Stimulated activated CD4-positive, alpha-beta T cell treated with anti-CD3 and anti-CD28 coated beads, Interleukin-15, amount 100 ng/mL, for 24 hours (primary cell): Measurements from ENCODE around the gene ARSB.

ENCODE experiments used
- DNase-seq: peaks from one replicate; pipeline ENCODE4 v3.0.0-alpha.2; 2020

The ARSB gene

GRCh38 chr5:78985116-78985724, at the start of gene ARSB:
ARSB (minus strand) TSS chr5:78985310; CDS start chr5:78985248, 62 bp downstream.
- DNase-seq: peak; percentile 75

- no peak for DNase-seq
Observed at GRCh38 chr5:79032782-79033181, 47.7 kb upstream of the ARSB start.

- DNase-seq: no peak
Observed at GRCh38 chr5:79032031-79032695, 47.1 kb upstream of the ARSB start.

DNA sequence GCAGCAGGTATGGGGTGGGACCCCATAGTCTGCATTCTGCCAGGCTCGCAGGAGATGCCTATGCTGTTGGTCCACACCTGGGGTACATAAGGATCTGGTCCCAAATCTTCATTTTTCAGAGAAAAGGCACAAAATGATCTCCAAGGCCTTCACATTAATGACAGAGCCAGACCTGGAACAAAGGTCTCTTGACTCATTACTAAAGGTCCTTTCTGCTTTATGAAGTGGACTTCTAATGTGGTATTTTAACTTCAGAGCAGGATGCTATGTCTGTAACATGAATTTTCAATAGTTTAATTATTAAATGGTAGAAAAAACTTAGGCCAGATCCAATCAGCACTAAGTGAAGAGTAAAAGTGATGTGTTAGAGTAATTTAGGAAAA, 46.4 kb upstream of the ARSB start:
- DNase-seq: no peak

- DNase-seq: no peak
Observed at GRCh38 chr5:79030663-79031484, 45.8 kb upstream of the ARSB start.

DNA sequence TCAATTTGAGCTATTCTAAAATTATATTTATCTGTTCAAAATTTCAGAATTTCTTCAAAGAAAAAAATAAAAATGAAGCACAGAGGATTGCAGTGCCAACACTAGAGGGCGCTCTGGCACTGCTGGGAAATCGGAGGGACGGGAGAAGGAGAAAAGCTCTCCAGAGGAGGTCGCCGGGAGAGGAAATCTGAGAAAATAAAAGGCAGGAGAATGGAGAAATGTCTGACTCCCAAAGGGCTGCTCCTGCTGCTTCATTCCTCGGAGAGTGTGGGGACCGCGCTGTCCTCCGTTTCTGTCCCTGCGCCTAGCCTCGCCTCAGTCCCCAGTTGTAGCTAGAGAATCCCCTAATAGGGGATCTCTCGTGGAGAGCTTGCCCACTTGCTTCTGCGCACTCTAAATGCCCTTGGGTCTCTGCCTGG, 40.0 kb upstream of the ARSB start:
- DNase-seq: peak; percentile 70

- DNase-seq: no peak
Observed at GRCh38 chr5:79023947-79024346, 38.8 kb upstream of the ARSB start.

GRCh38 chr5:79023348-79023747, 38.2 kb upstream of the ARSB start:
- DNase-seq: no peak

- no peak for DNase-seq
Observed at GRCh38 chr5:79022771-79023170, 37.7 kb upstream of the ARSB start.

- DNase-seq: no peak
Observed at GRCh38 chr5:79021753-79022152, 36.6 kb upstream of the ARSB start.

- peak; percentile 58 for DNase-seq
Observed at GRCh38 chr5:79020861-79021561, 35.9 kb upstream of the ARSB start.

DNA sequence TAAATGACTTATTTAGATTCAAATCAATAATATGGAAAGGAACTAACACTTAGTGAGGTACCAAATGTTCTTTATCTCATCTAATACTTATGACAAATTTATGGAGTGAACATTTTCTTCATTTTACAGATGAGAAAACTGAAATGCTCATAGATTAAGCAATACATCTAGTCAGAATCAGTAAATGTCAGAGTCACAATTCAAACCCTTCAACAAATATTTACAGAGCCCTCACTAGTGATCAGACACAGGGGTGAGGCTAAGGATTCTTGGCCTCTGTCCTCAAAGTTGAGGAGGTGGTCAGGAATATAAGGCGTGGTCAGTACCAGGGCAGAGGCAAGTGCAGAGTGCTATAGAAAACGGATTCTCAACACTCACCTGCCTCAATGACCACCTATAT, 29.5 kb upstream of the ARSB start:
- DNase-seq: no peak

DNA sequence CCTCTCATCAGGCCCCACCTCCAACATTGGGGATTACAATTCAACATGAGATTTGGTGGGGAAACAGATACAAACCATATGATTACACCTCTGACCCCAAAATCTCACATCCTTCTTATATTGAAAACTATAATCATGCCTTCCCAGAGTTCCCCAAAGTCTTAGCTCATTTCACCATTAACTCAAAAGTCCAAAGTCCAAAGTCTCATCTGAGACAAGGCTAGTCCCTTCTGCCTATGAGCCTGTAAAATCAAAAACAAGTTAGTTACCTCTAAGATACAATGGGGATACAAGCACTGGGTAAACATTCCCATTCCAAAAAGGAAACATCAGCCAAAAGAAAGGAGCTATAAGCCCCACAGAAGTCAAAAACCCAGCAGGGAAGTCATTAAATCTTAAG, 26.8 kb upstream of the ARSB start:
- no peak for DNase-seq

DNA sequence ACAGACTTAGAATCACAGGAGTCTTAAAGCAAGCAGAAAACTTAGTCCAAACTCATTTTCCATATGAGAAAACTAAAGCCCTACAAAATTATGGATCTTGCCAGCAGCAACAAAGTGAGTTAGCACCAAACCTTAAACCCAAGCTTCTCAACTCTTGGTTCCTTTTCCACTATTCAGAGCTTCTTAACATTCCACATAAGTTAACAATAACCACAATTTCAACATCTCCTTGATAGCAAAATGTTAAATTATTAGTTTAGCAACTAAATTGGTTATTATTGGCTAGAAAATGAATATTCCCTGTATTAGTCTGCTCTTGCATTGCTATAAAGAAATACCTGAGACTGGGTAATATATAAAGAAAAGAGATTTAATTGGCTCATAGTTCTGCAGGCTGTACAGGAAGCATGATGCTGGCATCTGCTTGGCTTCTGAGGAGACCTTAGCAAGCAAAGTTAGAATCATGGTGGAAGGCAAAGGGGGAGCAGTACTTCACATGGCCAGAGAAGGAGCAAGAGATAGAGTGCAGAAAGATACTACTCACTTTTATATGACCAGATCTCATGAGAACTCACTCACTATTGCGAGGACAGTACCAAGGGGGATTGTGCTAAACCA, 26.2 kb upstream of the ARSB start:
- DNase-seq: no peak

DNA sequence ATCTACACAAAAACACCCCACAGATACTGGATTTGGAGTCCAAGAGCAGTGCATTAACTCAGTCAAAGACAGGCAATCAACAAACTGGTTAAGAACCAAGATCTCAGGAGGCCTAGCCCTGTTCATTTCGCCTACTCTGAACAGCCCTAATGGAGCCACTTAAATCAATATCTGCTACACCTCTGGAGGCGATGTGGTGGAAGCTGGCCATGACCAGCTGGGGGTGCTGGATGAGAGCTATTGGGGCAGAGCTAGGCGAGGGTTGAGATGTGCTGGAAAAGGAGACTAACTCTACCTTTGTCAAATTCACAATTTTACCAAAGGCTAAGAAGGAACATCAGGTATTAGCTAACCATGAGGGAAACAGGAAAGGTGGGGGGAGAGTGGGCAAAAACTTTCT, 23.3 kb upstream of the ARSB start:
- no peak for DNase-seq

- DNase-seq: no peak
Observed at GRCh38 chr5:79007872-79008271, 22.8 kb upstream of the ARSB start.

GRCh38 chr5:79005936-79006631, 21.0 kb upstream of the ARSB start:
- no peak for DNase-seq

DNA sequence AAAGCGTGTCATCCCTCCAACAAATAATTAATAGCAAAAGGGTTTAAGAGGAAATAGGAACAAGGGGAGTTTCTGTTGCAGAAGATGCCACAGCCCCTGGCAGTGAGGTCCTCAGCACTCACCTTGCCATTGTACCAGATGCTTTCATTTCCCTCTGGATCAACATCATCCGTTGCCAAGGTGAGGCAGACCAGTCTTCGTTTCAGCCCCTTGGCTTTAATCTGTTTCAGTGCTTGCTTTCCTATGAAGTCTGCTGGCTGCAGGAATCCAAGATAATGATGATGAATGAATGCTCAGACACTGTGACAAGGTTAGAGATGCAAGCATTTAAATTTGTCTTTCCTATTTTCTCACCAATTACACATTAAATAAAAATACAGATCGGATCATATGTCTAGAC, 20.0 kb upstream of the ARSB start:
- no peak for DNase-seq

- no peak for DNase-seq
Observed at GRCh38 chr5:79002374-79002773, 17.3 kb upstream of the ARSB start.

DNA sequence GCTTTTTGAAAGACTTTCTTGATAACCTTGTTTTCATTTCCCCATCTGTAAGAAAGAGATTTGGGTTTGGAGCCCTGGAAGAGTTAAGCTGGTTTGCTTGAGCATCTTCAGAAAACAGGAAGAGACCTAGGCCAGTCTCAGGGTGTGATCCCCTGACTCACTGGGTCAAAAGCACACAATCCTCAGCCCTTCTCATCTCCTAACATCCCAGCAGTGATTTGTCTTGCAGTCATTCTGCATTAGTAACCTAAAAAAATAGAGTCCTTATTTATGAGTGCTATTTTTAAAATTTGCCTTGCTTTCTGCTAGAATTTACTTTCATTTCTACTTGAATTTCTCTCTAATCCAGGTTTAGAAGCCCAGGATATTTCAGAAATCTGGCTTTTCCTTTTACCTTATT, 16.4 kb upstream of the ARSB start:
- no peak for DNase-seq

DNA sequence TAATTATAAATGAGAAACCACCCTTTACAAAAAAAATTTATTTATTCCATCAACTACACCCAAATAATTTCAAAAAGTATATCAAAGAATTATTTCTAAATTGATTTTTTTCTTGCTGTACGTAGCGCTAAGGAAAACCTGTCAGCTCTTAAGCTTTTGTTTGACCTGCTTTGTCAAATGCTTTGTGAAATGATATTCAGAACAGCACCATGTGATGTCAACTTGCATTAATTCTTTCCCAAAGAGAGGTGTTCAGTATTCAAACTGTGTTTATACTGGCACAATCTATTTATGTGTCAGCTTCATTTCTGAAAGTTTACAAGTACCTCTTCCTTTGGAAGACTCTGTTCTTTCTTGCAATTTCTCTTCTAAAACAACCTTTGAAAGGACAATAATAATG, 12.0 kb upstream of the ARSB start:
- DNase-seq: no peak

- no peak for DNase-seq
Observed at GRCh38 chr5:78995521-78996007, 10.5 kb upstream of the ARSB start.
